DND-41 (cell line): ENCODE measurements around the gene NCSTN.

ENCODE experiments used
- ATAC-seq: fragments of 200-7000 bp; cut with Tn5 transposase; 3 replicates; pipeline ENCODE4 v1.9.1; 2021; ENCODE audit warnings: low read depth; ENCODE audit not compliant: insufficient read depth
- DNase-seq: peaks from one replicate; pipeline ENCODE4 v3.0.0-alpha.2; 2020
- H2AFZ ChIP-seq: 2 replicates; pipeline ENCODE4 v1.6.0; 2012; ENCODE audit warnings: low read depth, low read length
- H3K27ac ChIP-seq: 2 replicates; pipeline ENCODE4 v1.5.1; 2012; ENCODE audit warnings: low read length, inconsistent platforms
- H3K27me3 ChIP-seq: fragments of 200-600 bp; sonication (generic); 2 replicates; pipeline ENCODE4 v1.6.0; 2012; ENCODE audit warnings: low read length, mild to moderate bottlenecking, inconsistent platforms; ENCODE audit not compliant: insufficient read depth, poor library complexity
- H3K36me3 ChIP-seq: 2 replicates; pipeline ENCODE4 v1.5.1; 2012; ENCODE audit warnings: low read length, inconsistent platforms; ENCODE audit not compliant: insufficient read depth
- H3K4me1 ChIP-seq: 2 replicates; pipeline ENCODE4 v1.5.1; 2012; ENCODE audit warnings: mild to moderate bottlenecking, low read length; ENCODE audit not compliant: insufficient read depth
- H3K4me2 ChIP-seq: 2 replicates; pipeline ENCODE4 v1.6.0; 2012; ENCODE audit warnings: mild to moderate bottlenecking, moderate library complexity, low read length, inconsistent platforms; ENCODE audit not compliant: insufficient read depth
- H3K4me3 ChIP-seq, 2 experiments: fragments of 200-600 bp in 1 of 2; shearing (Covaris generic) in 1 of 2; 2 replicates each; pipeline ENCODE4 v1.5.1; 2012 to 2016; ENCODE audit warnings: inconsistent platforms in 2 of 2, low read length in 2 of 2, mild to moderate bottlenecking in 2 of 2, low read depth in 1 of 2, moderate library complexity in 1 of 2
- H3K79me2 ChIP-seq: 2 replicates; pipeline ENCODE4 v1.6.0; 2012; ENCODE audit warnings: low read length, inconsistent platforms; ENCODE audit not compliant: insufficient read depth
- H3K9ac ChIP-seq: 2 replicates; pipeline ENCODE4 v1.6.0; 2012; ENCODE audit warnings: low read depth, mild to moderate bottlenecking, inconsistent platforms, low read length, moderate library complexity
- H3K9me3 ChIP-seq: 2 replicates; pipeline ENCODE4 v1.5.1; 2012; ENCODE audit warnings: low read length, moderate library complexity, mild to moderate bottlenecking, inconsistent platforms; ENCODE audit not compliant: insufficient read depth, severe bottlenecking
- H4K20me1 ChIP-seq: 2 replicates; pipeline ENCODE4 v1.6.0; 2012; ENCODE audit warnings: low read length; ENCODE audit not compliant: insufficient read depth
- EZH2 ChIP-seq: IDR thresholded peaks from 3 replicates; pipeline ENCODE4 v1.6.1; 2012; ENCODE audit warnings: borderline replicate concordance, low read depth, mild to moderate bottlenecking, moderate library complexity, low read length, inconsistent platforms; ENCODE audit not compliant: severe bottlenecking
- TF ChIP-seq, protein P1 (sequence below): IDR thresholded peaks from 2 replicates; pipeline ENCODE4 v1.5.1; 2012; ENCODE audit warnings: borderline replicate concordance, low read length, moderate library complexity, mild to moderate bottlenecking; ENCODE audit not compliant: poor library complexity, severe bottlenecking; ENCODE audit errors: extremely low read depth

Gene NCSTN

DNA sequence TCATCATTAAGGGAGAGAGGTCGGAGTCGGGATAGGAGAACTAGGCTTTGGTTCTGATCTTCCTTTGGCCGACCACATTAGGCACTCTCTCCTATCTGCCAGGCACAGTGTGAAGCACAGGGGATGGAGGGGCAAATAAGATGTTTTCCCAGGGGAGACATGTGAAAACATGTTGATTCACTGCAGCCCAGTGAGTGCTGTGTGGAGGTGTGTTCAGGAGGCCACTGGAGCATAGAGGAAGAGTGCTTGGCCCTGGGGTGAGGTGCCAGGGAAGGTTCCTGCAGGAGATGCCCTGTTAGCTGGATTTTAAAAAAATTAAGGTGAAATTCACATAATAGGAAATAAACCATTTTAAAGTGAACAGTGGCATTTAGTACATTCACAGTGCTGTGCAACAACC, 60.9 kb downstream of the NCSTN start:
- Histone ChIP-seq H3K36me3 (no peaks in the 10 kb centered on the region), H3K27ac (no peak overlapping the region), H3K9me3 (no peaks in the 10 kb centered on the region), H3K4me2 (no peak overlapping the region), H4K20me1 (0 out of 2 replicates have a peak, but pooled peaks cover 3% of the 10 kb centered on the region), H3K4me1 (peaks cover 24% of the 10 kb centered on the region), H3K9ac (no peak overlapping the region), H2AFZ (no peak overlapping the region), H3K27me3 (no peaks in the 10 kb centered on the region), H3K4me3 (no peak overlapping the region), H3K79me2 (peaks cover 3% of the 10 kb centered on the region; the same call in 1 of the 2 replicates)
- TF ChIP-seq EZH2, result no peak
- TF ChIP-seq, protein P1, sequence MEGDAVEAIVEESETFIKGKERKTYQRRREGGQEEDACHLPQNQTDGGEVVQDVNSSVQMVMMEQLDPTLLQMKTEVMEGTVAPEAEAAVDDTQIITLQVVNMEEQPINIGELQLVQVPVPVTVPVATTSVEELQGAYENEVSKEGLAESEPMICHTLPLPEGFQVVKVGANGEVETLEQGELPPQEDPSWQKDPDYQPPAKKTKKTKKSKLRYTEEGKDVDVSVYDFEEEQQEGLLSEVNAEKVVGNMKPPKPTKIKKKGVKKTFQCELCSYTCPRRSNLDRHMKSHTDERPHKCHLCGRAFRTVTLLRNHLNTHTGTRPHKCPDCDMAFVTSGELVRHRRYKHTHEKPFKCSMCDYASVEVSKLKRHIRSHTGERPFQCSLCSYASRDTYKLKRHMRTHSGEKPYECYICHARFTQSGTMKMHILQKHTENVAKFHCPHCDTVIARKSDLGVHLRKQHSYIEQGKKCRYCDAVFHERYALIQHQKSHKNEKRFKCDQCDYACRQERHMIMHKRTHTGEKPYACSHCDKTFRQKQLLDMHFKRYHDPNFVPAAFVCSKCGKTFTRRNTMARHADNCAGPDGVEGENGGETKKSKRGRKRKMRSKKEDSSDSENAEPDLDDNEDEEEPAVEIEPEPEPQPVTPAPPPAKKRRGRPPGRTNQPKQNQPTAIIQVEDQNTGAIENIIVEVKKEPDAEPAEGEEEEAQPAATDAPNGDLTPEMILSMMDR, result no peak
- ATAC-seq, result no peak
- DNase-seq, result no peak

DNA sequence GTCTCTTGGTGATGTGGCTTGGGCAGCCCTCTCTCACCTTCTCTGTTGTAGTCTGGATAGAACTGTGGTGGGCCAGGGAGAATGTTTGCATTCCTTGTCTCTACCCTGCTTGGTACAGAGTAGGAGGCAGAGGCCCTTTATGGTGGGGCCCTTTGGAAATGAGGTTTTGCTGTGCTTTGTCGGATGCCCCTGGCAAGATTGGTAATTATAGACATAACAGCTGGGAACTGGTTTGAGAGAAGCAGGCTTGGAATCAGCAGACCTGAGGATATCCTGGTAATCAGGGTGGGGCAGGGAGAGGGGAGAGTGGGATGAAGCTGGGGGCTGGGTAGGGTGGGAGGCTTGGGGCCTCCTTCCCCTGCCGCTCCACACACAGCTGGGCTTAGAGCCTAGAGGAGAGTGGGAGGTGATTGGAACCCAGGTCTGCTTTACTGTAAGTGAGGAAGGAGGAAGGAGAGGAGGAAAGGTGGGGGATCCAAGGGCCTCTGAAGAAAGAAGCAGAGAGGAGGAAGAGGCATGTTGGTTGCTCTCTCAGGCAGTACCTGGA, 62.2 kb downstream of the NCSTN start:
- TF ChIP-seq EZH2, result no peak
- TF ChIP-seq, protein P1, result no peak
- Histone ChIP-seq H3K79me2 (peaks cover 3% of the 10 kb centered on the region; the same call in 1 of the 2 replicates), H3K27ac (no peak overlapping the region), H3K4me2 (no peak overlapping the region), H3K4me3 (no peak overlapping the region), H2AFZ (no peak overlapping the region), H3K36me3 (no peaks in the 10 kb centered on the region), H4K20me1 (0 out of 2 replicates have a peak, but pooled peaks cover 3% of the 10 kb centered on the region), H3K27me3 (no peaks in the 10 kb centered on the region), H3K9ac (no peak overlapping the region), H3K9me3 (no peaks in the 10 kb centered on the region), H3K4me1 (peaks cover 16% of the 10 kb centered on the region)
- DNase-seq, result no peak
- ATAC-seq, result no peak

DNA sequence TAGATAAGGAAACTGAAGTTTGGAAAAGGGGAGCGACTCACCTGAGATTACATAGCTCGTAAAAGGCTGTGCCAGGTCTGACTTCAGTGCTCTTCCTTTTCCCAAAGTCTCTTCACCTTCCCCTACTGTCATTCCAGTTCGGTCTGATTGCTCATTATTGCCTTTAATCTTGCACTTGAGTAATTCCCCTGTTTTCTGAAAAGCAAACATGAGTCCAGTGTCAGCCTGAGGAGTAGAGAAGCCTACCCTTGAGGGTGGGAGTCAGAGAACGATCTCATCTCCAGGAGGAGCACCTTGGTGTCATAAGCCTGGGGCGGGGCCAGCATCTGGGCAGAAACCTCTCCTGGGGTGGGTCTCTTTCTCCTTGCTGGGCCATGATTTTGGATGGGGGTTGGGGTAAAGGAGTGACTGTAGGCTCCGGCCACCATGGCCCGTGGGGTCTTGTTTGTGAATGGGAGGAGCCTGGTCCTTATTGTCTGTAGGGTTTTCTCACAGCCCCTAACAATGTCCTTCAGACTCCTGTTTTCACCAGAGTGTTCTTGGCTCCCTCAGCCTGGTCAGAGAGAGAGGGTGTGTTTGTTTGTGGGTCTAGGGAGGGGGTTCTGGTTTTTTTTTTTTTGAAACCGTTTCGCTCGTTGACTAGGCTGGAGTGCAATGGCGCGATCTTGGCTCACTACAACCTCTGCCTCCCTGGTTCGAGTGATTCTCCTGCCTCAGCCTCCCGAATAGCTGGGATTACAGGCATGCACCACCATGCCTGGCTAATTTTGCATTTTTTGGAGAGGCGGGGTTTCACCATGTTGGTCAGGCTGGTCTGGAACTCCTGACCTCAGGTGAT, 63.2 kb downstream of the NCSTN start:
- ATAC-seq, result no peak
- H3K4me1 ChIP-seq, result peaks cover 10% of the 10 kb centered on the region

More for the DNA sequence above, 63.2 kb downstream of the NCSTN start:
- Histone ChIP-seq H3K9me3 (no peaks in the 10 kb centered on the region), H3K4me2 (no peak overlapping the region), H3K9ac (no peak overlapping the region), H4K20me1 (0 out of 2 replicates have a peak, but pooled peaks cover 3% of the 10 kb centered on the region), H3K79me2 (0 out of 2 replicates have a peak, but pooled peaks cover under 1% of the 10 kb centered on the region), H2AFZ (no peak overlapping the region), H3K36me3 (no peaks in the 10 kb centered on the region), H3K27ac (no peak overlapping the region), H3K4me3 (no peak overlapping the region), H3K27me3 (no peaks in the 10 kb centered on the region)
- no peak for TF ChIP-seq EZH2
- TF ChIP-seq, protein P1, result no peak
- no peak for DNase-seq
